Forelimb muscle (tissue), 1 donor: ENCODE data around the gene PNMA8C. TPM values are rescaled to one million over a fixed set of nuclear protein-coding genes. Genes with fewer than 3 reads are reported as not detected.
"Not testable (repeated sequence)": the region's sequence is repeated elsewhere in the genome, so short reads cannot be mapped to it uniquely, and the experiment has no call there.

Experiments
- DNase-seq: peaks from one replicate; pipeline ENCODE4 v3.0.0-alpha.2; 2013; ENCODE audit warnings: low read depth
- polyA plus RNA-seq: library from polyadenylated mRNA; unstranded; fragments of 120-200 nt; gene quantifications from one replicate; pipeline ENCODE4 v1.2.1, GENCODE V29; 2013; ENCODE audit not compliant: insufficient read length

The PNMA8C gene
- polyA plus RNA-seq, 1 donor, result 0.73 TPM

DNA sequence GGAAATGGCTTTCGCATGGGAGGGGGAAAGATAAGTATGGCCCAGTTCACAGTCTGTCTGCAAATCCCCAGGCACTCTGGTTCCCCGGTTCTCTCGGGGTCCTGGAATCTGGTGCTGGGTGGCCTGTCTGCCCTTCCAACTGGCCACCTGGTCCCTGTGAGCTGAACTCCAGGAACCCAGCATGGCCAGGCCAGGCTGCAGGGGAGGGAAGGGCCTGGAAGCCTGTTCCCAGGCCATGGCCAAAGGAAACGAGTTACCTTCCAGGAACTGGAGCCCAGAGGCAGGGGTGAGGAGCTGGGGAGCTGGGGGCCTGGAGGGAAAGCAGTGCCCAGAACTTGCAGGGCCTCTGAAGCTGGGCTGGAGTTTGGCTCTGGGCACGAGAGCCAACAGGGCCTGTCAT is 19.1 kb upstream of the PNMA8C start:
- DNase-seq, result no peak

DNA sequence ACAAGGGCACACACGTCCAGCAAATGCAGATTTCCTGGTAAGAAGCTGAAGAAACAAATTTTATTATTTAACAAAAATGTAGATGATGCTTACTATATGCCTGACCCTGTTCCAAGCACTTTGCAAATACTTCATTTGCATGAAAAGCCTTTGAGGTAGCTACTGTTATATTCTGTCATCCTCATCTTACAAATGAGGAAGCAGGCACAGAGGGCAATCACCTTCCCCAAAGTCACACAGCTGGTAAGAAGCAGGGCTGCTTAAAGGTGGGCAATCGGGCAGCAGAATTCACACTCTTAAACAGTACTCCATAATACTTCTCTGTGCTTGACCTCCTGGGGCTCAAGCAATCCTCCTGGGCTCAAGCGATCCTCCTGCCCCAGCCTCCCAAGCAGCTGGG is 18.3 kb upstream of the PNMA8C start:
- DNase-seq, result no peak

DNA sequence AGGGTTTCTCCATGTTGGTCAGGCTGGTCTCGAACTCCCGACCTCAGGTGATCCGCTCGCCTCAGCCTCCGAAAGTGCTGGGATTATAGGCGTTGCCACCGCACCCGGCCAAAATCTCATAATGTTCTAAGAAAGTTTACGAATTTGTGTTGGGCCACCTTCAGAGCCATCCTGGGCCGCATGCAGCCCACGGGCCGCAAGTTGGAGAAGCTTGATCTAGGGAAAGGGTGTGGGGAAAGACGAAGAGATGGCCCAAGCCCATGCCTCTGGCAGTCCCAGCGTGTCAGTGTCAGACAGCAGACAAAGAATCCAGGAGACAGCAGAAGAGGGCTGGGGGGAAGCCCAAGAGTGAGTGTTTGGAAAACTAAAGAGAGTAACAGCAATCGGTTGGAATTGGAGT is 17.3 kb upstream of the PNMA8C start:
- DNase-seq, result no peak

DNA sequence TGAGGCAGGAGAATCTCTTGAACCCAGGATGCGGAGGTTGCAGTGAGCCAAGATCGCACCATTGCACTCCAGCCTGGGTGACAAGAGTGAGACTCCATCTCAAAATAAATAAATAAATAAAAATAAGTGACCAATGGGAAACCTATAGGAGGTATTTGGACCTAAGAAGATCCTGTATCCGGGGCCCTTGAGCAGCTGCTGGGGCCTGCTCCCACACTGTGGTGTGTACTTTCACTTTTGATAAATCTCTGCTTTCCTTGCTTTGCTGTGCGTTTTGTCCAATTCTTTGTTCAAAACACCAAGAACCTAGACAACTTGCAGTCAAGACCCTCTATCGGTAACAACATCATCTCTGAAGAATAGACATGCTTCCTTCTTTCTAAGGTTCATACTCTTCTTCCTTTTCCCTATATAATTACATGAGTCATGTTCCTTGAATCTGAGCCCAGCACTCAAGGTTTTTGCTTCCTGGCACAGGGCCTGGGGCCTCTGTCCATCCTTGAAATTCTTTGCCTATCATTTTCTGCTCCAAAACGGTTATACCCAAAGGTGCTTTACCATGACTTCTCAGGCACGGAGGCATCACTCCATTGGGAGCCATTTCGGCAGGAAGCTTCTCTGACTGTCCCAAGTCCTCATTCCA is 14.2 kb upstream of the PNMA8C start:
- no peak for DNase-seq

DNA sequence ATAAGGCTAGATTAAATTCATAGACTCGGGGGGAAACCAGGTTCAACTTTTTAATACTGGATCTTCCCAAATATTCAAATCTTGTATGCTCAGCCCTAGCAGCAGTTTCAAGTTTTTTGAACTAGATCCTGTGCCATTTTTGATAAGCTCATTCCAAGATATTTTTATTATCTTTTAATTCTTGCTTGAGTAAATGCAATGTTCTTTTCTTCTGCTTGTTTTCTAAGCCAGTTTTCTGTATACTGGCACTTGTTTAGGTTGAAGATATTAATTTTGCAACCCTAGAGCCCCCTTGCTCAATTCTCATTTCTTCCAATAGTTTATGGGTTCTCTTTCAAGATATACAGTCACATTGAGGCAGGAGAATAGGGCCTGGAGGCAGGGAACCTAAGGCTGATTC is 13.1 kb upstream of the PNMA8C start:
- no peak for DNase-seq

DNA sequence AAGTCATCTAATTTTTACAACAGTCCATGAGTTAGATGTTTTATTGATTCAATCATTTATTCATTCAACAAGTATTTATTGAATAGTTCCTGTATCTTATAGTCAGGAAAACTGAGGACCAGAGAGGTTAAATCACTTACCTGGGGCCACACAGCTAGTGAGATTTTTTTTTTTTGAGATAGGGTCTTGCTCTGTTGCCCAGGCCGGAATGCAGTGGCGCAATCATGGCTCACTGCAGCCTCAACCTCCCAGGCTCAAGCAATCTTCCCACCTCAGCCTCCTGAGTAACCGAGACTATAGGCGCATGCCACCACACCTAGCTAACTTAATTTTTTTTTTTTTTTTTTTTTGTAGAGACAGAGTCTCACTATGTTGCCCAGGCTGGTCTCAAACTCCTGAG is 7.0 kb upstream of the PNMA8C start:
- not testable (repeated sequence) for DNase-seq

DNA sequence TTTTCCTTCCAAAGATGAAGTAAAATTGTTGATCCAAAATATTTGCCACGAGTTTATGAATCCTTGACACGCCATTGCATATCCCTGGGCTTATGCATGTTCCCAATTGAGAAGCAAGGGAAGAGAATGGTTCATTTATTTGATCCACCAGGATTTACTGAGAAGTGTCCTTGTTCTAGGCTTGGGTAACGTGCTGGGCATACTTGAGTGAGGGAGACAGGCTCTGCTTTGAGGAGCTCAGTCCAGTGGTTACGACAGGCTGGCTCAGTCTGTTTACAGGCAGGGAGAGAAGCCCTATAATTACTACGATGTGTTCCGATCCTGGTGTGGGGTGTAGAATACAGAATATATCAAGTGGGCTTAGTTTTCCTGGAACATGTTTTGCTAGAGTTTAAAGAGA is 6.3 kb upstream of the PNMA8C start:
- no peak for DNase-seq

DNA sequence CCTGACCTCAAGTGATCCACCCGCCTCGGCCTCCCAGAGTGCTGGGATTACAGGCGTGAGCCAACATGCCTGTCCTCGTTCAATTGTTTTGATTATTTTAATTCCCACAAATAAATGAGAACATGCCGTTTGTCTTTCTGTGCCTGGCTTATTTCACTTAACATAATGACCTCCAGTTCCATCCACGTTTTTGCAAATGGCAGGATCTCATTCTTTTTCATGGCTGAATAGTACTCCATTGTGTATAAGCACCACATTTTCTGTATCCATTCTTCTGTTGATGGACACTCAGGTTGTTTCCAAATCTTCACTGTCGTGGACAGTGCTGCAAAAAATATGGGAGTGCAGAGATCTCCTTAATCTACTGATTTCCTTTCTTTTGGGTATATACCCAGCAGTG is 4.7 kb upstream of the PNMA8C start:
- not testable (repeated sequence) for DNase-seq

DNA sequence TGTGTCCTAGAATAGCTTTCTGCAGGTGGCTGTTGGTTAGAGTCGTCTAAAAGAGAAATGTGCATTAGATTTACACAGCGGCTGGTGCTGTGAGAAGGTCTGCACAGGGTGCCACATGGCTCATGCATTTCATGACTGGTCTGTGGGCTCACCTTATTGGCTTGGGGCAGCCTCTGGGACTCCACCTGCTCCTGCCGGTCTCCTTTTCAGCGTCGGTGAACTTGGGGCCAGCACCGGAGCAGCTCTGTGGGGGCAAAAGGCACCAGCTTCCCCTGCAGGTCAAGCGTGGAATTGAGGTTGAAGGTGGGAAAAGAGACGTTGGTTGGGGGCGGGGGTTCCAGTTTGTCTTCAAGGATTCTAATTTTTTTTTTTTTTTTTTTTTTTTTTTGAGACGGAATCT is 3.1 kb upstream of the PNMA8C start:
- no peak for DNase-seq

DNA sequence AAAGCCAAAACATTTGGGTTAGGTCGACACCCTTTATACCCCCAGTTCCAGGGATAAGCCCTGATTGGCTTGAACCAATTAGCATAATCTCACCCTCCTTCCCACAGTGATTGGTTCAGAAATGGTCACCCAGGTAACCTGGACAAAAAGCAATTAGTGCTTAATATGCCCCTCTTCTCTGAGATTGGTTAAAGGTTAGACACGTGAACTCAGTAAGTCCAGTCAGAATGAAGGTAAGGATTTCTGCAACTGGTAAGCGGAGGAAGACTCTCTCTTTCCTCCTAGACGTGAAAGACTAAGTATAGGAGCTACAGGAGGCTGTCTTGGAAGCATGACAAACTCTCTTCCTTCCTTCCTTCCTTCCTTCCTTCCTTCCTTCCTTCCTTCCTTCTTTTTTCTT is 1.3 kb upstream of the PNMA8C start:
- DNase-seq, result no peak

DNA sequence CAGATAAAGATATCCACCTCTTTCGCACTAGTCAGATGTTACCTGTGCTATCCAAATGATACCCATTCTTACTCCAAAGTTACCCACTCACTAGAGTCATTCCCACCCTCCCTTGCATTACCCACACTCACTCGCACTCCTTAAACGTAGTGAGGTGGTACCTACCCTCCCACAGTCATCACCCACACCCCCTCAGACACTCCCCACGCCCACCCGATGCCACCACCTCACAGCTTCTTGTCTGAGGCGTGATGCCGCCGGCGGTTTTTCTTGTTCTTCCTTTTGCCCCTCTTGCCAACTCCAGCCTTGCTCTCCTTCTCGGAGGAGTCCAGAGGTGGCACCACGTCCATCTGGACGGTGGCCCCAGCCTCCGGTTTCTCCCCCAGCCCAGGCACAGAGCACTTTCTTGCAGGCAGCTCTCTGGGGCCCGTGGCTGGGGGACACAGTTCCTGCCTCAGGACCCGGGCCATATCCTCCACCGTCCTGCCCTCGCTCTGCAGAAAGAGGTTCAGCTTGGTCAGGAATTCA is 1.2 kb downstream of the PNMA8C start:
- no peak for DNase-seq

DNA sequence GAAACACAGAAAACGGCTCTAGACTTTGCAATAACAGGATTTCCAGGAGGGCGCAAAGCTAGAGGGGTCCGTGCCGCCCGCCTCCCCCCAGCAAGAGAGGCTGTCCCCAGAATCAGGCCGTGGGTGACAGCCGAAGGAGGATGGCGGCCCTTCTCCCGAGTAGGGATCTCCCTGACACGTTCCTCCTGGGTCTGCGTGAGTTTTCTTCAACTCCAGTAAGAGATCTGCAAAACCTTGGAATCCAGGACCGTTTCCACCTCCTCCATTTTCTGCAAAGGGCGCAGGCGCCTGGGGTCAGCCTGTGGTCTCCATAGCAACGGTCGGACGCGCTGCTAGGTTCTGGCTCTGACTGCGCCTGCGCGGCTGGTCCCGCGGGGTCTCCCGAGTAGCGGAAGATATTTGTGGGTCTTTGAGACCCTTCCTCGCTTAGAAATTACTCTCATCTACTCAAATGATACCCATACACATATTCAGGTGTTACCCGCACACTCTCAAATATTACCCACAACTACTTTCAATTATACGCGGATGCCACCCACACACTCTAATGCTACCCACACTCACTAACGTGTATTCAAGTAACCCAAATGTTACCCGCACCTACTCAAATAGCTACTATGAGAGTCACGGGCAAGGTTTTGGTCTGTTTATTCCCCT is 2.1 kb downstream of the PNMA8C start:
- no peak for DNase-seq

DNA sequence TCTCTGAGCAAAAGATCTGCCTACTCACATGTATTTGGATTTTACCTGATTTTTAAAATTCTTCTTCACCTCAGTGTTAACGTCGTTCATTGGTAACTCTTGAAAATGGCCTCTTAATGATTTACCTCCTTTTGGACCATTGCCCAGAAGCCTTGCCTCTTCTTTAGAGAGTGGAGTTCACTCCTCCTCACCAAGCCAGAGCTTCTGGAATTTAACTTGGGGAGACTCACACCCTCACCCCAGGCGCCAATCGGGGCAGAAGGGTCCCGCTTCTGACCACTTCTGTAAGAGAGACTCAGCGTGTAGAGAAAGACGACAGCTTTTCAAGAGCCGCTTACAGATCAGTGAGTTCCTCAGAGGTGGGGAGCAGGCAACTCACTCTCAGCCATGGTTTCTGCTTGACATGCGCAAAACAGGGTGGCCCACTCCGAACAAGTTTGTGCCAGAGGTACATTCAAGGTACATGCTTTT is 2.7 kb downstream of the PNMA8C start:
- no peak for DNase-seq

DNA sequence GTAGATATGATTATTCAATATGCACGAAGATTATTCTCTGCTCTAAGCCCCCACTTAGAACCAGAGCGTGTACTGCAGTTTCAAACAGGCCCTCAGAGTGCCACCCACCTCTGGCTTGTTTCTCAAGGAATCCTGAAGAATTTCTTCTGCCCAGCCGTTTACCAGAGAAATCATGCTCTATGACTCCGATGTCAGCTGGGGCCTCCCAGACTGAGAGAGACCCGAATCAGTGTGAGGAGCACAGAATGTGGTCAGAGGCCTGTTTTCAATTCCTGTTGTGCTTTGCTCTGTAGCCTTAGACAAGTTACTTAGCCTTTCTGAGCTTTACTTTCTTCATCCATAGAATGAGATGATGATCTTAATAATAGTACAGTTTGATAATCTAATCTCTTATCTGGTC is 5.5 kb downstream of the PNMA8C start:
- no peak for DNase-seq

DNA sequence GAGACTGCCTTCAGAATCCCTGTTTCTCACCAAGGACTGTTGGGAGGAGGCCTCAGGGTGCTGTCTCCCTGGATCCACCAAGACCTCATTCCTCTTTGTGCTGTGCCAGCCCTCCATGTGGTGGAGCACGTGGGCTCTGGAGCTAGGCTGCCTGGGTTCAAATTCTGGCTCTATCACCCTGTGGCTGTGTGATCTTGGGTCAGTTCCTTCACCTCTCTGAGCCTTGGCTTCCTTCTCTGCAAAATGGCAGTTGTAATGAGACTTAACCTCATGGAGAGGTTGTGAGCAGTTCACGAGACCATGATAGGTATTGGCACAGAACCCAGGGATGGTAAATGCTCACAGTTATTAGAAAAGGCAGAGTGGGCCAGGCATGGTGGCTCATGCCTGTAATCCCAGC is 6.4 kb downstream of the PNMA8C start:
- no peak for DNase-seq

DNA sequence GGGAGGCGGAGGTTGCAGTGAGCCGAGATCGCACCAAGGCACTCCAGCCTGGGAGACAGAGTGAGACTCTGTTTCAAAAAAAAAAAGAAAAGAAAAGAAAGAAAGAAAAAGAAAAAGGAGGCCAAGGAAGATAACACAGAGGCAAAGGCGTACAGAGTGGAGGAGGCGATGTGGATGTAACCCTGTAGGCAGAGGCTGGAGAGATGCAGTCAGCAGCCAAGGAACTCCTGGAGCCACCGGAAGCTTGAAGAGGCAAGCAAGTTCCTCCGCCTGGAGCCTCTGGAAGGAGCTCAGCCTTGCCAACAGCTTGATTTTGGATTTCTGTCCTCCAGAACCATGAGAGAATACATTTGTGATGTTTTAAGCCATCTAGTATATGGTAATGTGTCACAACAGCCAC is 8.7 kb downstream of the PNMA8C start:
- DNase-seq, result no peak

DNA sequence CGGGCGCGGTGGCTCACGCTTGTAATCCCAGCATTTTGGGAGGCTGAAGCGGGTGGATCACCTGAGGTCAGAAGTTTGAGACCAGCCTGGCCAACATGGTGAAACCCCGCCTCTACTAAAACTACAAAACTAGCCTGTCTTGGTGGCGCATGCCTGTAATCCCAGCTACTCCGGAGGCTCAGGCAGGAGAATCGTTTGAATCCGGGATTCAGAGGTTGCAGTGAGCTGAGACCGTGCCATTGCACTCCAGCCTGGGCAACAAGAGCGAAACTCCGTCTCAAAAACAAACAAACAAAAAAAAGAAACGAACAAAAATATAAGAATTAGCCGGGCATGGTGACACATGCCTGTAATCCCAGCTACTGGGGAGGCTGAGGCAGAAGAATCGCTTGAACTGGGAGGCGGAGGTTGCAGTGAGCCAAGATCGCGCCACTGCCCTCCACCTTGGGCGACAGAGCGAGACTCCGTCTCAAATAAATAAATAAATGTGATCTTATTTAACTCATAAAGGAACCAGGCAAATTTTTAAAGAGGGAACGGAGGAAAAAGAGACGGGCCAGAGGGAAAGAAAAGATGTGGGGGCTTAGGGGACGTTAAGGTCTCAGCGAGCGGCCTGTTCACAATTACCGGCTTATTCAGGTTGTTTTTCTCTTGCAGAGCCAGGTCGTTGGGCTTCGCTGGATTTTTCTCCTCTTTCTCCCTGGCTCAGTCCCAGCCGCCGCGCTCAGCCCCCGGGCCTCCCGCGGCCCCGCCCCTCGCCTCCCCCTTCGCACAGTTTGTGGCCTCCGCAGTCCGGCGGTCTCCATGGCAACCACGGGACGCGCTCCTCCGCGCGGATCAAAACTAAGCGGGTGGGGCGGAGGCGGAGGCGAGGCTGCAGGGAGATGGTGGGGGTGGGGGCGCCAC is 12.7 kb downstream of the PNMA8C start:
- DNase-seq, result peak; percentile 74

DNA sequence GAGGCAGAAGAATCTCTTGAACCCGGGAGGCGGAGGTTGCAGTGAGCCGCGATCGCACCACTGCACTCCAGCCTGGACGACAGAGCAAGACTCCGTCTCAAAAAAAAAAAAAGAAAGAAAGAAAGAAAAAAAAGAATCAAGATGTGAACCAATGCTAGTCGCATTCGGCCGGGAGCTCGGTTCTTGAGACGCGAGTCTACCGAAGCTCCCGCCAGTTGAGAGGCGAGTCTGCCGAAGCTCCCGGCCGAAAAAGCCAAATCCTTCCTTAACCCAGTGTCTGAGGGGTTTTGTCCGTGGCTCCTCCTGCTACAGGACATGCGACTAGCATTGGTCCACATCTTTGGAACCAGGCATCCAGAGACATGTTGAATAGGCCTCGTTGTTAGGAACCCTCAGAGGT is 13.8 kb downstream of the PNMA8C start:
- not testable (repeated sequence) for DNase-seq

DNA sequence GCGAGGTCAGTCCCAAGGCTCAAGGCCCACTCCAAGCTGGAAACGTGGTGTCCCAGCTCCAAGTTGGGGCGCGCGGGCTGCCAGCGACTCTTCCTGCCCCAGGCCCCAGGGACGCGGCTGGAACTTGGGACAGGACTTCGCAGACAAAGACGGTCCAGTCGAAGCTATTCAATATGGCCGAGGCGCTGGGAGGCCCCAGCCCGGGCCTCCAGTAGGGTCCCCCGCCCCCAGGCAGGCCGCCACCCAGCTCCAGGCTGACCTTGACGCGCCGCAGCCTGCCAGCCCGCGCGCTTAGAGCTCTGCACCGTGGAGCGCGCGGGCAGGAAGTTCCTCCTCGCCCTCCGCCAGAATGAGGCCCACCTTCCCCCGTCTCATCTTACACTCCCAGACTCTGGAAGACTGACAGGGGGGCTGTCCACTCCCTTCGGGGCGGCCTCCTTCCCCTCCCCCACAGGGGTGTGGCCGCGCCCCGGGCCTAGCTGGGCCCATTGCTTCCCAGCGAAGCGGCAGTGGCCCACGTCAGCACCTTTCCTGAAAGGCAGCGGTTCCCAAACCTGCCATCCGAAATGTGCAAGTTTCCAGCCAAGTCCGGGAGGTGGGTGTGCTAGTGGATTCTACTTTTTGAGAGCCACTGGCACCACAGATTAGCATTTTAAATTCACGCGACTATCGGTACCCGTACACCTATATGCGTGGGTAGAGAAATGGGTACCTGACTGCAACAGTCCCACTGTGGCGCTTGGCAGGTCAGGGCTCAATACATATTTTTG is 15.3 kb downstream of the PNMA8C start, which contains the start of gene CCDC8:
TSS of gene CCDC8 (minus strand) at position 303 of the 770 bp plus-strand sequence. CDS start 754 bp downstream, outside the sequence.
- DNase-seq, result peak; percentile 86

DNA sequence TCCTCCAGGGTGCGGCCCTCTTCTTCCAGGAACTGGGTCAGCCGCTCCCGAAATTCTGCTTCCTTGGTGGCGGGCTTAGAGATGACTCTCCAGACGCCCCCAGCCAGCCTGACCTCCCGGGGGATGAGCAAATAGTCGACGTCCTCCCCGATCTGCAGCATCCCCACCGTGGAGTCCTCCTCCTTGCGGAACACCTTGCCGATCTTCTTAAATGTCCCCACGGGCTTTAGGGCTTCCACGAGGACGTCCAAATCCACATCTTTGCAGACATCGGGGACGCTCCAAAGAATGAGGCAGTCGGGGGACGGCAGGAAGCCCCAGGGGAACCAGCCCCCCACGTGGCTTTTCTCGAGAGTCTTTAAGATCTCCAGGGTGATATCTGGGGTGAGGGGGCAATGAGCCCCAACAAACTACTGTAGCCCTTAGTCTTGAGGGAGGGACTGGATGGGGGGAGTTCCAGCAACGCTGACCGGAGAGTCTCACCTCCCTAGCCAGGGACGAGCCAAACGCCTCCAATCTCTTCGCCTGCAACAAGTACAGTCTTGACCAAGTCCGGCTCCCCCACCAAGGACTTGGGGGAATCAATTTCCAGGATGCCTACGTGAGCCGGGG is 16.0 kb downstream of the PNMA8C start:
- DNase-seq, result no peak
